Heart right ventricle (tissue), 16 donors: ENCODE measurements around the gene ORMDL2. TPM values are rescaled to one million over a fixed set of nuclear protein-coding genes. Genes with fewer than 3 reads are reported as not detected.

Experiments used
- ATAC-seq, 8 donors: fragments of 200-7000 bp; cut with Tn5 transposase; one replicate each; pipeline ENCODE4 v1.9.1; 2020; ENCODE audit warnings: mild to moderate bottlenecking in 8 of 8, moderate library complexity in 8 of 8, moderate number of reproducible peaks in 1 of 8
- DNase-seq, 2 donors: peaks; one replicate each; pipeline ENCODE4 v3.0.0-alpha.2; 2020
- H3K27ac ChIP-seq, 10 donors: fragments of 200-600 bp; sonication (generic) in 2 of 10; one replicate each; pipeline versions ENCODE4 v1.5.0 to v1.8.0; 2020 to 2022; ENCODE audit warnings: mild to moderate bottlenecking in 3 of 10
- H3K27me3 ChIP-seq, 7 donors: fragments of 200-600 bp; one replicate each; pipeline ENCODE4 v1.8.0; 2021 to 2022; ENCODE audit warnings: mild to moderate bottlenecking in 2 of 7
- H3K36me3 ChIP-seq, 9 donors: fragments of 200-600 bp; sonication (generic) in 1 of 9; one replicate each; pipeline versions ENCODE4 v1.5.0 to v1.8.0; 2020 to 2022; ENCODE audit warnings: mild to moderate bottlenecking in 2 of 9
- H3K4me1 ChIP-seq, 9 donors: fragments of 200-600 bp; sonication (generic) in 1 of 9; one replicate each; pipeline versions ENCODE4 v1.5.0 to v1.8.0; 2020 to 2022; ENCODE audit warnings: mild to moderate bottlenecking in 4 of 9
- H3K4me3 ChIP-seq, 10 donors: fragments of 200-600 bp; sonication (generic) in 2 of 10; one replicate each; pipeline versions ENCODE4 v1.5.0 to v1.8.0; 2020 to 2022; ENCODE audit warnings: mild to moderate bottlenecking in 7 of 10, moderate library complexity in 2 of 10
- H3K9me3 ChIP-seq, 11 donors: fragments of 200-600 bp in 10 of 11; sonication (generic) in 2 of 11; one replicate each; pipeline versions ENCODE4 v1.5.0 to v1.8.0; 2013 to 2022; ENCODE audit warnings: mild to moderate bottlenecking in 2 of 11, control low read depth in 1 of 11, moderate library complexity in 1 of 11
- CTCF ChIP-seq, 9 donors: fragments of 200-600 bp; sonication (generic) in 2 of 9; IDR thresholded peaks; one replicate each; pipeline versions ENCODE4 v1.5.0 to v1.8.0; 2021 to 2022; ENCODE audit warnings: antibody characterized with exemption in 9 of 9, mild to moderate bottlenecking in 5 of 9, moderate library complexity in 1 of 9
- WGBS, 2 donors: extraction: QIAGEN DNeasy Blood & Tissue Kit; methylation state at CpG; one replicate each; pipeline ENCODE4 v1.1.7; 2013; ENCODE audit warnings: inconsistent platforms in 1 of 2; 5-methylcytosine and 5-hydroxymethylcytosine counted together
- intact Hi-C, 10 donors: fragments of 100-400 bp; cut with DNase I; formaldehyde crosslinking; loops; one replicate each; pipeline versions ENCODE4 v1.11.1 to v1.14.2; 2022
- polyA plus RNA-seq, 2 donors: library from polyadenylated mRNA; stranded (reverse); fragments of 200-250 nt; gene quantifications; one replicate each; pipeline ENCODE4 v1.2.3, GENCODE V29; 2013
- total RNA-seq, 10 donors: library from RNA; stranded (reverse); fragmentation: NEBNext Ultra II Directional in 3 of 10; extraction: Animal tissue kit (Norgen Biotek cat#: 25700) in 3 of 10; gene quantifications; one replicate each; pipeline versions ENCODE4 v1.2.1 to v1.2.4, GENCODE V29; 2021 to 2023
- donor health status: Arrhythmogenic right ventricular cardiomyopathy.
- donor health status: ischemic (EF 13 %, LVEDD 7.1; RV severe dilation, severe dysfunction).
- donor health status: healthy with polysubstance abuse.
- donor health status: DM: no; HTN: yes; CAD: no.
- donor health status: DM: no; HTN: no; CAD: no.
- donor health status: ischemic (EF 25% LVEDD 6.9; RV normal size, moderate dysfunction).
- donor health status: ischemic (EF 25% LVEDD 5.7; RV mildly dilated, moderate dysfunction).
- donor health status: healthy.
- donor health status: DM: yes; HTN: yes; CAD: no.
- donor health status: Ischemic cardiomyopathy.
- donor health status: ischemic (EF 35%, LVEDD 5.7; RV mildly dilated, moderate dysfunction).
- donor health status: nonischemic (EF 11% LVEDD 7.7; RV severe dilation, severe dysfunction).
- donor health status: DM: yes; HTN: yes; CAD: no.
- donor health status: PGD.
- donor health status: ischemic (EF 29% LVEDD 5.4; RV normal size, mild dysfunction).
- donor health status: nonischemic (EF 23%, LVEDD 6.1; RV moderate dilation, normal function).

The ORMDL2 gene
- total and polyA plus RNA-seq, 12 donors = 10.3 to 82.9 (median 18.1) TPM

- TF ChIP-seq CTCF (IDR thresholded peaks at IDR 0.05) = no peak
- no peaks in the 10 kb centered on the region for H3K36me3 ChIP-seq
- no peak overlapping the region for H3K4me3 ChIP-seq
- H3K9me3 ChIP-seq = no peaks in the 10 kb centered on the region
- no peak for DNase-seq
- intact Hi-C loops = loop anchor here in 4 of 10 donors (2.0 to 5.0 kb wide), 3 partner anchors 43 to 78 kb away; partner anchors contain the start of gene PYM1 (in 3 of the 4)
- peaks cover 0 to 60% (median 19%) of the 10 kb centered on the region in 9 donors for H3K4me1 ChIP-seq
- H3K27me3 ChIP-seq = peaks cover 0 to 5% (median 0%) of the 10 kb centered on the region in 7 donors
- no peak for ATAC-seq
- WGBS, 2 donors = 68 to 73% methylated on average over 7 of the region's 7 CpGs
- H3K27ac ChIP-seq = peak overlapping the region in 9 of 10 donors; percentile 9 to 90 (median 85)
Observed at GRCh38 chr12:55849616-55850343, 31.9 kb downstream of the ORMDL2 start.

- WGBS, 2 donors = 32 to 44% methylated on average over 1 of the region's 1 CpG
- intact Hi-C loops = loop anchor here in 1 of 10 donors (5.0 kb wide), 1 partner anchor 42 kb away; no protein-coding TSS in a partner anchor
Observed at GRCh38 chr12:55850401-55850800, 32.6 kb downstream of the ORMDL2 start.

GRCh38 chr12:55850893-55851292, 33.1 kb downstream of the ORMDL2 start:
- Histone ChIP-seq H3K36me3 (no peaks in the 10 kb centered on the region), H3K9me3 (no peaks in the 10 kb centered on the region), H3K4me1 (peaks cover 0 to 49% (median 19%) of the 10 kb centered on the region in 9 donors), H3K27me3 (peaks cover 0 to 5% (median 0%) of the 10 kb centered on the region in 7 donors), H3K27ac (peak overlapping the region in 4 of 10 donors; percentile 1 to 90 (median 72)), H3K4me3 (no peak overlapping the region)
- DNase-seq (no peak), ATAC-seq (no peak)
- TF ChIP-seq CTCF (IDR thresholded peaks at IDR 0.05) = no peak
- intact Hi-C loops = loop anchor here in 1 of 10 donors (5.0 kb wide), 1 partner anchor 41 kb away; no protein-coding TSS in a partner anchor
- 75 to 79% methylated on average over 3 of the region's 3 CpGs for WGBS, 2 donors

More at GRCh38 chr12:55850401-55850800, 32.6 kb downstream of the ORMDL2 start:
- Histone ChIP-seq H3K4me3 (no peak overlapping the region), H3K9me3 (no peaks in the 10 kb centered on the region), H3K4me1 (peaks cover 0 to 54% (median 19%) of the 10 kb centered on the region in 9 donors), H3K36me3 (no peaks in the 10 kb centered on the region), H3K27me3 (peaks cover 0 to 5% (median 0%) of the 10 kb centered on the region in 7 donors), H3K27ac (peak overlapping the region in 9 of 10 donors; percentile 1 to 90 (median 75))
- ATAC-seq (no peak), DNase-seq (no peak)
- TF ChIP-seq CTCF (IDR thresholded peaks at IDR 0.05) = no peak

GRCh38 chr12:55852740-55853139, 34.9 kb downstream of the ORMDL2 start:
- Histone ChIP-seq H3K27me3 (peaks cover 0 to 4% (median 0%) of the 10 kb centered on the region in 7 donors), H3K4me3 (no peak overlapping the region), H3K4me1 (peaks cover 0 to 32% (median 14%) of the 10 kb centered on the region in 9 donors), H3K9me3 (no peaks in the 10 kb centered on the region), H3K36me3 (no peaks in the 10 kb centered on the region), H3K27ac (no peak overlapping the region)
- ATAC-seq (no peak), DNase-seq (no peak)
- WGBS, 2 donors = 48 to 51% methylated on average over 1 of the region's 1 CpG
- intact Hi-C loops = loop anchor here in 1 of 10 donors (5.0 kb wide), 1 partner anchor 40 kb away; no protein-coding TSS in a partner anchor
- TF ChIP-seq CTCF (IDR thresholded peaks at IDR 0.05) = no peak
